ENCODE results near the gene SAMD7. TPM values are rescaled to one million over a fixed set of nuclear protein-coding genes. Genes with fewer than 3 reads are reported as not detected.

SAMD7 gene
- total and polyA plus RNA-seq, 9 of the 15 experiments (the other 6 are each of a cell fraction or from before 2014, with no cell fraction given) = not detected

GRCh38 chr3:169965562-169966427 is 54.4 kb downstream of the SAMD7 start (continued):
- no peak for TF ChIP-seq ZBTB26 (CRISPR knock-in tag; IDR thresholded peaks at IDR 0.05)
- TF ChIP-seq HDAC8 (tag; IDR thresholded peaks at IDR 0.05) = no peak
- no peak for TF ChIP-seq CHD2 (IDR thresholded peaks at IDR 0.05; ENCODE audit: low read depth, low read length)
- no peak for TF ChIP-seq TAF9B (IDR thresholded peaks at IDR 0.05; ENCODE audit: partially characterized antibody)
- TF ChIP-seq NCOA4 (IDR thresholded peaks at IDR 0.05; ENCODE audit: partially characterized antibody) = no peak
- no peak for TF ChIP-seq HDAC6 (IDR thresholded peaks at IDR 0.05; ENCODE audit: low read depth, low read length)

- no peaks in the 10 kb centered on the region for H3K9me1 ChIP-seq (ENCODE audit: control insufficient read depth, insufficient read depth, low read length)
- peak within 1 kb of the TSS; percentile 99 for H2AFZ ChIP-seq (ENCODE audit: low read depth, low read length)
- 1% methylated on average over 30 of the region's 37 CpGs for WGBS (ENCODE audit: insufficient coverage, low coverage, missing lambda C conversion rate)
- peak within 1 kb of the TSS; percentile 84 for H3K27ac ChIP-seq (ENCODE audit: extremely low read depth, low read depth, low read length)
- H3K36me3 ChIP-seq (ENCODE audit: control insufficient read depth, insufficient read depth, low read length) = peaks cover 24% of the 10 kb centered on the region
- intact Hi-C loops (cut with micrococcal nuclease) (loop anchor here (1.0 to 5.0 kb wide), 4 partner anchors 22 to 204 kb away; no protein-coding TSS in a partner anchor), in situ Hi-C loops (cut with MboI) (loop anchor here (25.0 kb wide), 1 partner anchor 829 kb away; no protein-coding TSS in a partner anchor)
- FAIRE-seq (peak; percentile 70), ATAC-seq (peak; percentile 92), DNase-seq (ENCODE audit: extremely low read depth in 1 of 4, low spot score in 3 of 4) (peak; percentile 93 to 96 (median 94))
- peak within 1 kb of the TSS; percentile 69 for H3K4me3 ChIP-seq
- peak within 1 kb of the TSS; percentile 87 for H3K4me2 ChIP-seq (ENCODE audit: insufficient read depth, low read length)
- no peaks in the 10 kb centered on the region for H3K9me3 ChIP-seq (replicated peaks; ENCODE audit: control insufficient read depth, insufficient read depth, low read depth, low read length)
- BruUV-seq (replicated peaks) = no TSS peak
- H3K4me1 ChIP-seq (replicated peaks in 1 of 2; ENCODE audit: control insufficient read depth in 2 of 2, insufficient read depth in 2 of 2, low read length in 2 of 2) = peaks cover 4 to 12% of the 10 kb centered on the region in 2 experiments; a peak in 4 of 5 replicates
- POLR2A ChIA-PET = interaction anchor here (0.6 to 3.0 kb wide), 10 partner anchors 11 to 313 kb away, joined by 3 to 34 read pairs (median 4); no protein-coding TSS in a partner anchor
- H3K27me3 ChIP-seq (ENCODE audit: control insufficient read depth in 2 of 2, insufficient read depth in 2 of 2, low read length in 2 of 2) = no peaks in the 10 kb centered on the region
- CTCF ChIA-PET (ENCODE audit: low intra/inter-chr PET ratio) = interaction anchor here (1.1 to 1.4 kb wide), 2 partner anchors 102 to 104 kb away, joined by 3 to 5 read pairs; no protein-coding TSS in a partner anchor
- peaks cover 54% of the 10 kb centered on the region for H3K79me2 ChIP-seq (ENCODE audit: control insufficient read depth, insufficient read depth, low read length)
- peaks cover 6% of the 10 kb centered on the region; the same call in 1 of the 2 replicates for H4K20me1 ChIP-seq (replicated peaks; ENCODE audit: control insufficient read depth, insufficient read depth, low read length)
- peak within 1 kb of the TSS; percentile 88 to 96 for H3K9ac ChIP-seq (ENCODE audit: insufficient read depth in 1 of 2, low read depth in 2 of 2, low read length in 2 of 2)
- TF ChIP-seq ELK3 (CRISPR knock-in tag; IDR thresholded peaks at IDR 0.05) (no peak), ZNF134 (CRISPR knock-in tag; conservative IDR thresholded peaks at IDR 0.05) (no peak), ZNF586 (CRISPR knock-in tag; conservative IDR thresholded peaks at IDR 0.05) (no peak), FIP1L1 (IDR thresholded peaks at IDR 0.05; ENCODE audit: low read depth, low read length, poor library complexity, severe bottlenecking) (no peak), ZNF384 (IDR thresholded peaks at IDR 0.05; ENCODE audit: low read depth, low read length) (no peak), ATF1 (CRISPR knock-in tag; IDR thresholded peaks at IDR 0.05) (peak; percentile 57; the same call in 1 of the 2 replicates), ATF1 (tag; IDR thresholded peaks at IDR 0.05) (peak; percentile 95), RBFOX2 (IDR thresholded peaks at IDR 0.05; ENCODE audit: low read depth, low read length) (peak; percentile 96)
Observed at GRCh38 chr3:169966428-169966950, 55.1 kb downstream of the SAMD7 start, which contains the start of gene SEC62. Gene SEC62, plus strand, starts transcription at chr3:169966807. Its CDS starts 16 bp downstream, at chr3:169966823.

Measured in K562 (cell line).